ENCODE measurements around the gene CNEP1R1. TPM values are rescaled to one million over a fixed set of nuclear protein-coding genes. Genes with fewer than 3 reads are reported as not detected.

The CNEP1R1 gene
- polyA plus RNA-seq, 1 donor from 2014 or later = 44.2 TPM

- H3K9me3 ChIP-seq (ENCODE audit: low read length) = no peaks in the 10 kb centered on the region
- no peaks in the 10 kb centered on the region for H3K27me3 ChIP-seq (ENCODE audit: insufficient read depth, low read depth, low read length)
- H3K27ac ChIP-seq (ENCODE audit: low read length) = no peak overlapping the region
- no peak overlapping the region for H2AFZ ChIP-seq (ENCODE audit: low read depth, low read length)
- H3K4me2 ChIP-seq (ENCODE audit: low read length) = no peak overlapping the region
- no peaks in the 10 kb centered on the region for H3K9me2 ChIP-seq (ENCODE audit: insufficient read depth, low read length)
- no peak for TF ChIP-seq CTCF (IDR thresholded peaks at IDR 0.05; ENCODE audit: poor library complexity, severe bottlenecking)
- no peak for TF ChIP-seq MXI1 (conservative IDR thresholded peaks at IDR 0.05; ENCODE audit: poor library complexity, severe bottlenecking)
- TF ChIP-seq REST (IDR thresholded peaks at IDR 0.05; ENCODE audit: borderline replicate concordance) = no peak
- no peak for TF ChIP-seq SMC3 (conservative IDR thresholded peaks at IDR 0.05; ENCODE audit: poor library complexity)
- no peak for TF ChIP-seq EZH2 (IDR thresholded peaks at IDR 0.05; ENCODE audit: borderline replicate concordance, insufficient read depth, low read length, poor library complexity, severe bottlenecking)
- TF ChIP-seq TAF1 (IDR thresholded peaks at IDR 0.05; ENCODE audit: low read depth) = no peak
- no peak for TF ChIP-seq RAD21 (conservative IDR thresholded peaks at IDR 0.05)
- TF ChIP-seq POLR2AphosphoS5 (IDR thresholded peaks at IDR 0.05) = no peak
- TF ChIP-seq EP300 (conservative IDR thresholded peaks at IDR 0.05; ENCODE audit: poor library complexity, severe bottlenecking) = no peak
- no peak overlapping the region for H3K4me3 ChIP-seq (ENCODE audit: low read length)
- H3F3A ChIP-seq (ENCODE audit: insufficient read depth, low read length, poor library complexity, severe bottlenecking) = no peaks in the 10 kb centered on the region
- H3K9ac ChIP-seq (ENCODE audit: low read length) = no peak overlapping the region
- H3K36me3 ChIP-seq (ENCODE audit: insufficient read depth, low read length) = no peaks in the 10 kb centered on the region
- no peaks in the 10 kb centered on the region for H3K79me2 ChIP-seq (replicated peaks; ENCODE audit: insufficient read depth, low read length)
- H4K20me1 ChIP-seq (ENCODE audit: insufficient read depth) = no peaks in the 10 kb centered on the region
These were observed 15.7 kb downstream of the CNEP1R1 start for GRCh38 chr16:50040710-50041109.

GRCh38 chr16:50043358-50043757, 18.3 kb downstream of the CNEP1R1 start:
- Histone ChIP-seq H3K4me3 (ENCODE audit: low read length) (no peak overlapping the region), H3K27me3 (ENCODE audit: insufficient read depth, low read depth, low read length) (no peaks in the 10 kb centered on the region), H3K36me3 (ENCODE audit: insufficient read depth, low read length) (no peaks in the 10 kb centered on the region), H3K27ac (ENCODE audit: low read length) (no peak overlapping the region), H3K4me2 (ENCODE audit: low read length) (no peak overlapping the region), H3F3A (ENCODE audit: insufficient read depth, low read length, poor library complexity, severe bottlenecking) (no peaks in the 10 kb centered on the region), H4K20me1 (ENCODE audit: insufficient read depth) (no peaks in the 10 kb centered on the region), H3K9ac (ENCODE audit: low read length) (no peak overlapping the region), H3K9me3 (ENCODE audit: low read length) (no peaks in the 10 kb centered on the region), H3K9me2 (ENCODE audit: insufficient read depth, low read length) (no peaks in the 10 kb centered on the region), H2AFZ (ENCODE audit: low read depth, low read length) (no peak overlapping the region), H3K79me2 (replicated peaks; ENCODE audit: insufficient read depth, low read length) (no peaks in the 10 kb centered on the region)
- TF ChIP-seq SMC3 (conservative IDR thresholded peaks at IDR 0.05; ENCODE audit: poor library complexity) (no peak), REST (IDR thresholded peaks at IDR 0.05; ENCODE audit: borderline replicate concordance) (no peak), EZH2 (IDR thresholded peaks at IDR 0.05; ENCODE audit: borderline replicate concordance, insufficient read depth, low read length, poor library complexity, severe bottlenecking) (no peak), CTCF (IDR thresholded peaks at IDR 0.05; ENCODE audit: poor library complexity, severe bottlenecking) (no peak), POLR2AphosphoS5 (IDR thresholded peaks at IDR 0.05) (no peak), RAD21 (conservative IDR thresholded peaks at IDR 0.05) (no peak), TAF1 (IDR thresholded peaks at IDR 0.05; ENCODE audit: low read depth) (no peak), EP300 (conservative IDR thresholded peaks at IDR 0.05; ENCODE audit: poor library complexity, severe bottlenecking) (no peak), MXI1 (conservative IDR thresholded peaks at IDR 0.05; ENCODE audit: poor library complexity, severe bottlenecking) (no peak)

Measured in neural cell (in vitro differentiated cells).